HUES64 (cell line): ENCODE measurements around the gene AP5S1. TPM values are rescaled to one million over a fixed set of nuclear protein-coding genes. Genes with fewer than 3 reads are reported as not detected.

Experiments
- H3K27ac ChIP-seq: 2 replicates; pipeline ENCODE4 v1.7.0; 2013; ENCODE audit warnings: low read depth, low read length, inconsistent platforms
- H3K27me3 ChIP-seq: 2 replicates; pipeline ENCODE4 v1.6.1; 2013; ENCODE audit warnings: mild to moderate bottlenecking, low read length; ENCODE audit not compliant: insufficient read depth
- H3K36me3 ChIP-seq: 2 replicates; pipeline ENCODE4 v1.6.1; 2013; ENCODE audit warnings: mild to moderate bottlenecking, low read length; ENCODE audit not compliant: insufficient read depth
- H3K4me1 ChIP-seq: 2 replicates; pipeline ENCODE4 v1.6.1; 2013; ENCODE audit warnings: mild to moderate bottlenecking, low read length, moderate library complexity; ENCODE audit not compliant: insufficient read depth
- H3K4me3 ChIP-seq: 2 replicates; pipeline ENCODE4 v1.5.1; 2013; ENCODE audit warnings: mild to moderate bottlenecking, low read length, moderate library complexity
- H3K9ac ChIP-seq: 2 replicates; pipeline ENCODE4 v1.6.1; 2013; ENCODE audit warnings: mild to moderate bottlenecking, low read depth, low read length
- H3K9me3 ChIP-seq: 2 replicates; pipeline ENCODE4 v1.6.1; 2013; ENCODE audit warnings: low read depth, low read length; ENCODE audit not compliant: insufficient read depth
- WGBS: fragments of 150-250, 120-280 bp; methylation state at CpG from one replicate; pipeline ENCODE4 v1.1.7; 2013; ENCODE audit warnings: missing lambda C conversion rate; 5-methylcytosine and 5-hydroxymethylcytosine counted together
- polyA plus RNA-seq, 2 experiments: library from polyadenylated mRNA; stranded (reverse); fragments of 50-300 nt; gene quantifications; one replicate each; pipeline ENCODE4 v1.2.3, GENCODE V29; 2013

Gene AP5S1
- 3.4 TPM for polyA plus RNA-seq (2013, experiment 1 of 2)
- 3.0 TPM for polyA plus RNA-seq (2013, experiment 2 of 2)

DNA sequence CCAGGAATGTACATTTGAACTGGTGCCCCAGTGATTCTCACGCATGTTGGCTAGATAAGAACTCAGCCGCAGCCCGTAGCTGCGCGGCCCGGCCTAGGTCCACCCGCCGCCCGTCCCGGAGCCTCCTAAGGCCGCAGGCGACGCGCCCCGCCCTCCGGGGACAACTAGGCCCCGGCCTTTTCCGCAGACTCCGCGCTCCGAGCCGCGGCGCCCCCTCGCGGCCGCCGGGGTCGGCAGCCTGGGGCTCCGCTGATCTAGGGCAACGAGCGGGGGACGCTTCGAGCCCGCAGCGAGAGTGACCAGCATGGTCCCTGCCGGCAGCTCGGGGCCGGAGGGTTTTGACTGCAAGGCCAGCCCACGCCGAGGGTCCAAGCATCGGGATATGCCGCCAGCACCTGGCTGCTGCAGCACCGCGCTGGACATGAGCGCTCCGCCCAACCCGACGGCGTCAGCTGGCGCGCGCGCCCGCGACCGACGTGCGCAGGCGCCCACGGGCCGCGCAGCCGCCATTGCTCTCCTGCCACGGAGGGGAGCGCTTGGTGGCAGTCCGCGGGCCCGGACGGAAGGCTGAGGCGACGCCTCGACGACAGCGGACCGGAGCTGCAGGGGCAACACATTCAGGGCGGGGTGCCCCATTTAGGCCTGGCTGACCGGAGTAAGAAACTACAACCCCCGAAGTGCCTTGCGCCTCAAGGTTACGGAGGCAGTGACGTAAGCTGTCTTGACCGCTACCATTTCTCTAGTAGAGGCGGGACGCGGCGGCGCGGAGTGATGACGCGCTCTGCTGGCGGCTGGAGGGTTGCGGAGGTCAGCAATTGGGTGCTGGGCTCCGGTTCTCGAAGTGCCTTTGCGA, at the start of gene AP5S1:
Gene AP5S1, plus strand, starts transcription at position 500 of the 853 bp plus-strand sequence. CDS start 1,571 bp downstream, outside the sequence.
- no peaks in the 10 kb centered on the region for H3K27me3 ChIP-seq
- under 1% methylated on average over 96 of the region's 96 CpGs for WGBS
- H3K36me3 ChIP-seq: peaks cover 8% of the 10 kb centered on the region; the same call in 1 of the 2 replicates
- peak within 1 kb of the TSS; percentile 80 for H3K4me3 ChIP-seq
- no peaks in the 10 kb centered on the region for H3K4me1 ChIP-seq
- peak within 1 kb of the TSS; percentile 93 for H3K9ac ChIP-seq
- peak within 1 kb of the TSS; percentile 92 for H3K27ac ChIP-seq
- no peaks in the 10 kb centered on the region for H3K9me3 ChIP-seq

- no peaks in the 10 kb centered on the region for H3K9me3 ChIP-seq
- H3K9ac ChIP-seq: no peak overlapping the region
- WGBS: 83% methylated on average over 7 of the region's 7 CpGs
- H3K27me3 ChIP-seq: peaks cover 14% of the 10 kb centered on the region
- H3K27ac ChIP-seq: no peak overlapping the region
- no peak overlapping the region for H3K4me3 ChIP-seq
- H3K4me1 ChIP-seq: peaks cover 7% of the 10 kb centered on the region
- no peaks in the 10 kb centered on the region for H3K36me3 ChIP-seq
Observed at GRCh38 chr20:3771552-3772058, 48.7 kb upstream of the AP5S1 start.

GRCh38 chr20:3775457-3776108, 44.8 kb upstream of the AP5S1 start:
- no peaks in the 10 kb centered on the region for H3K9me3 ChIP-seq
- no peak overlapping the region for H3K27ac ChIP-seq
- H3K4me1 ChIP-seq: no peaks in the 10 kb centered on the region
- WGBS: 81% methylated on average over 4 of the region's 4 CpGs
- no peaks in the 10 kb centered on the region for H3K36me3 ChIP-seq
- no peak overlapping the region for H3K9ac ChIP-seq
- no peak overlapping the region for H3K4me3 ChIP-seq
- H3K27me3 ChIP-seq: peaks cover 53% of the 10 kb centered on the region

- Histone ChIP-seq H3K36me3 (no peaks in the 10 kb centered on the region), H3K27me3 (peaks cover 55% of the 10 kb centered on the region), H3K4me3 (peak overlapping the region; percentile 58), H3K9me3 (no peaks in the 10 kb centered on the region), H3K9ac (no peak overlapping the region), H3K4me1 (peaks cover 4% of the 10 kb centered on the region; the same call in 1 of the 2 replicates), H3K27ac (no peak overlapping the region)
- 16% methylated on average over 16 of the region's 16 CpGs for whole genome bisulfite sequencing
Observed at GRCh38 chr20:3777381-3777715, 43.0 kb upstream of the AP5S1 start.

DNA sequence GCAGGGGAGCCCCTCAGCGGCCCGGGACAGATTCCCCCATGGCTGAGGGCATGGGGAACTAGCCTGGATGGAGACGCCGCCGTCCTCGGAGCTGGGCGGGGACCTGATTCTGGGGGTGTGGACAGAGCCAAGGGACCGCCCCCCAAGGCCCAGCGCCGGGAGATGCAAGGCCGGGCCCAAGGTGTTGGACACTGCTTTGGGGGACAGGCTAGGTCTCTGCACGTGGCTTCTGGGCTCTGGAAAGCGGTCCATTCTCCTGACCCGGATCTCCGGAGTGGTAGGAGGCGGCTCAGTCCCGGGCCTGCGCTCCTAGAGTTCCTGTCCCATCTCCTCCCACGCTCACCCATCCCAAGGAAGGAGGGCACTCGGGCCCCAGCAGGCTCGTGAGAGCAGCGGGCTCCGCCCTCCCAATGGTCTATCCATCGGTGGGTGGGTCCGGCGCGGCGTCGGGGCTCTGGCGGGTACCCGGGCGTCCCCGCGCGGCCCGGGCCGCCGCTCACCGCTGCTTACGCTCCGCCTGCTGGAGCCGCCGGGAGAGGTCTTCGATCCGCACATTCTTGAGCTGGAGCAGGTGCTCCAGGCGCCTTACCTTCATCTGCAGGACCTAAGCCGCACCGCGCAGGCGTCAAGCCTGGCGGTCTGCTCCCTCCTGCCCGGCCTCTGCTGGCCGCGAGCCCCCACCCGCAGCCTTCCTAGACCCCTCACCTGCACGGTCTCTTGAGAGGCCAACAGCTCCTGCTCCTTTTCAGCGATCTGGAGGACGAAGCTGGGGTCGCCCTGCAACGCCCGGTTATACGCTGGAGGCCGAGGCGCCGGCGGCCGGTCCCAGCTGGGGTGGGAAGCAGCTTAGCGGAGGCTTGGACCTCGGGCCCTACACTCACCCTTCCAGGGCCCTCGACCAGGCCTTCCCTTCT, 42.4 kb upstream of the AP5S1 start:
- Histone ChIP-seq H3K27ac (no peak overlapping the region), H3K4me1 (peaks cover 4% of the 10 kb centered on the region; the same call in 1 of the 2 replicates), H3K4me3 (peak overlapping the region; percentile 58), H3K9me3 (no peaks in the 10 kb centered on the region), H3K9ac (peak overlapping the region; percentile 53; the same call in 1 of the 2 replicates), H3K27me3 (peaks cover 55% of the 10 kb centered on the region), H3K36me3 (no peaks in the 10 kb centered on the region)
- 2% methylated on average over 70 of the region's 70 CpGs for WGBS

DNA sequence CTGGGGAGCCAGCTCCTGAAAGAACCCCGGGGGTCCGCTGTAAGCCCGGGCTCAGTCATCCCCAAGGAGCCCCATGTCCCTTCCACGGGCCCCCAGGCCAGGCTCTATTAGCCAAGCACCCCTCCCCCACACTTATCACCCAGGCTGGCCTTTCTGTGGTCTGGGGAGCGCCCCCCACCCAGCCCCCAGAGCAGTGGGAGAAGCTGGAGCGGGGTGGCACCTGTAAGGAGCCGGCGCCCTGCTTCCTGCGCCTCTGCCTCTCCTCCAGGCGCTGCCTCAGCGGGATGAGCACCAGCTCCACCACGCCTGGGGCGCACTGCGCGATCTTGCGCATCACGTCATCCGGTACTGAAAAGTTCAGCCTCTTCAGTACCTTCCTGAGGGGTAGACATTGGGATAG, 41.4 kb upstream of the AP5S1 start:
- WGBS: 60% methylated on average over 18 of the region's 18 CpGs
- H3K4me1 ChIP-seq: peaks cover 4% of the 10 kb centered on the region; the same call in 1 of the 2 replicates
- H3K9ac ChIP-seq: no peak overlapping the region
- H3K4me3 ChIP-seq: peak overlapping the region; percentile 58; the same call in 1 of the 2 replicates
- H3K36me3 ChIP-seq: no peaks in the 10 kb centered on the region
- H3K27ac ChIP-seq: no peak overlapping the region
- H3K27me3 ChIP-seq: peaks cover 55% of the 10 kb centered on the region
- H3K9me3 ChIP-seq: no peaks in the 10 kb centered on the region

DNA sequence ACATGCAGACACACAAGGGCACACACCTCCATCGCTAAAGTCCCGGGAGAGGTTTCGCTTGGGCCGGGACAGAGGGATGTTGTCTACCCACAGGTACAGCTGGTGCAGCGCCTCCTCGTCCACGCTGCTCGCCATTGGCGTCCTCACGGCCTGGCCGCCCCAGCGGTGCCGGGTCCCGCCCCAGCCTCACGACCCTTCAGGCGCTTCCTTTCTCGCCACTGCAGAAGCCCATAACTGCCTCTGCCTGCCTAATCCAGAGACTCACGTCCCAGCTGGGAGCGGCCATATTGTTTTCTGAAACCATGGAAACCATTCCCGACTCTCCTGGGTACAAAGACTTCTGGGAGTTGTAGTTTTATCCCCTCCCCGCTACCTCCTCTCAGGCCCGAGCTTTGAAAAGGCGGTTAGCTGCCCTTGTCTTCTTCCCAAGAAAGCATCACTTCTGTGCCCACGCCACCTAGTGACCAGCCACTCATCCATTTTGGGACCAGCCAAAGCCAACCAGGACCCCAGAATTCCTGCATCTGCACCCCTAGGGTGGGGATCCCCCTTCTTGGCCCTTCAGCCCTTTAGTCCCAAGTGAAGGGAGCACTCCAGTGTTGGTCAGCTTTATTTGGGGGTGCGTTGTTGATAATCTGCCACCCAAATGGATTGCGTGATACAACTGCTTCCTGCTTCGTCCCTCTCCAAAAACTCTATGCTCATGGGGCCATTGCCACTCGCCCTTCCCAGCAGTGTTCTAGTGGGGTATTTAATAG, 39.0 kb upstream of the AP5S1 start, which contains the start of gene SPEF1:
Gene SPEF1, minus strand, starts transcription at position 296 of the 758 bp plus-strand sequence. Its CDS starts 161 bp downstream, at position 135.
- no peak within 1 kb of the TSS for H3K9ac ChIP-seq
- peaks cover 46% of the 10 kb centered on the region for H3K27me3 ChIP-seq
- H3K4me1 ChIP-seq: peaks cover 4% of the 10 kb centered on the region; the same call in 1 of the 2 replicates
- no peak within 1 kb of the TSS for H3K27ac ChIP-seq
- H3K36me3 ChIP-seq: peaks cover 7% of the 10 kb centered on the region; the same call in 1 of the 2 replicates
- WGBS: 17% methylated on average over 28 of the region's 28 CpGs
- H3K9me3 ChIP-seq: no peaks in the 10 kb centered on the region
- H3K4me3 ChIP-seq: peak within 1 kb of the TSS; percentile 53

- Histone ChIP-seq H3K27ac (no peak overlapping the region), H3K9ac (no peak overlapping the region), H3K36me3 (peaks cover 7% of the 10 kb centered on the region; the same call in 1 of the 2 replicates), H3K4me3 (no peak overlapping the region), H3K4me1 (peaks cover 9% of the 10 kb centered on the region; the same call in 1 of the 2 replicates), H3K9me3 (no peaks in the 10 kb centered on the region), H3K27me3 (peaks cover 41% of the 10 kb centered on the region)
- 93% methylated on average over 6 of the region's 6 CpGs for WGBS
Observed at GRCh38 chr20:3782597-3782996, 37.8 kb upstream of the AP5S1 start.

- 80% methylated on average over 2 of the region's 2 CpGs for WGBS
- H3K4me1 ChIP-seq: peaks cover 9% of the 10 kb centered on the region; the same call in 1 of the 2 replicates
- H3K9me3 ChIP-seq: no peaks in the 10 kb centered on the region
- peaks cover 39% of the 10 kb centered on the region for H3K27me3 ChIP-seq
- H3K4me3 ChIP-seq: no peak overlapping the region
- peaks cover 7% of the 10 kb centered on the region; the same call in 1 of the 2 replicates for H3K36me3 ChIP-seq
- H3K27ac ChIP-seq: no peak overlapping the region
- H3K9ac ChIP-seq: no peak overlapping the region
Observed at GRCh38 chr20:3783068-3783489, 37.3 kb upstream of the AP5S1 start.
